Measurements from ENCODE around the gene GLB1L.
"Not testable (repeated sequence)": the region's sequence is repeated elsewhere in the genome, so short reads cannot be mapped to it uniquely, and the experiment has no call there.

Gene GLB1L

GRCh38 chr2:219266232-219266631 is 21.0 kb upstream of the GLB1L start:
- H3K27me3 ChIP-seq (replicated peaks; ENCODE audit: control insufficient read depth, insufficient read depth, low read length): no peaks in the 10 kb centered on the region
- no peak overlapping the region for H3K4me3 ChIP-seq (replicated peaks; ENCODE audit: low read depth, low read length)
- no peaks in the 10 kb centered on the region for H3K36me3 ChIP-seq (ENCODE audit: control insufficient read depth, insufficient read depth, low read length)
- DNase-seq (ENCODE audit: extremely low read depth, insufficient read length): no peak
- no peak for TF ChIP-seq CTCF (IDR thresholded peaks at IDR 0.05; ENCODE audit: insufficient read depth, low read length, poor library complexity, severe bottlenecking)

- H3K4me3 ChIP-seq (replicated peaks; ENCODE audit: low read depth, low read length): no peak overlapping the region
- TF ChIP-seq CTCF (IDR thresholded peaks at IDR 0.05; ENCODE audit: insufficient read depth, low read length, poor library complexity, severe bottlenecking): no peak
- H3K27me3 ChIP-seq (replicated peaks; ENCODE audit: control insufficient read depth, insufficient read depth, low read length): no peaks in the 10 kb centered on the region
- DNase-seq (ENCODE audit: extremely low read depth, insufficient read length): no peak
- no peaks in the 10 kb centered on the region for H3K36me3 ChIP-seq (ENCODE audit: control insufficient read depth, insufficient read depth, low read length)
Observed at GRCh38 chr2:219261024-219261855, 16.0 kb upstream of the GLB1L start.

GRCh38 chr2:219258942-219259341 is 13.7 kb upstream of the GLB1L start:
- H3K4me3 ChIP-seq (replicated peaks; ENCODE audit: low read depth, low read length); H3K27me3 ChIP-seq (replicated peaks; ENCODE audit: control insufficient read depth, insufficient read depth, low read length); DNase-seq (ENCODE audit: extremely low read depth, insufficient read length); H3K36me3 ChIP-seq (ENCODE audit: control insufficient read depth, insufficient read depth, low read length): not testable (repeated sequence)

GRCh38 chr2:219254590-219255201 is 9.5 kb upstream of the GLB1L start:
- no peak for TF ChIP-seq CTCF (IDR thresholded peaks at IDR 0.05; ENCODE audit: insufficient read depth, low read length, poor library complexity, severe bottlenecking)
- Histone ChIP-seq H3K36me3 (ENCODE audit: control insufficient read depth, insufficient read depth, low read length) (peaks cover 12% of the 10 kb centered on the region), H3K4me3 (replicated peaks; ENCODE audit: low read depth, low read length) (peak overlapping the region; percentile 92), H3K27me3 (replicated peaks; ENCODE audit: control insufficient read depth, insufficient read depth, low read length) (no peaks in the 10 kb centered on the region)
- DNase-seq (ENCODE audit: extremely low read depth, insufficient read length): peak; percentile 60

GRCh38 chr2:219253753-219254589 is 8.7 kb upstream of the GLB1L start, which contains the start of gene TUBA4A:
TSS of gene TUBA4A (minus strand) at chr2:219253918. CDS start at chr2:219253858, 60 bp downstream.
- Histone ChIP-seq H3K36me3 (ENCODE audit: control insufficient read depth, insufficient read depth, low read length) (peaks cover 12% of the 10 kb centered on the region), H3K4me3 (replicated peaks; ENCODE audit: low read depth, low read length) (peak within 1 kb of the TSS; percentile 92), H3K27me3 (replicated peaks; ENCODE audit: control insufficient read depth, insufficient read depth, low read length) (no peaks in the 10 kb centered on the region)
- peak; percentile 91 for DNase-seq (ENCODE audit: extremely low read depth, insufficient read length)
- no peak for TF ChIP-seq CTCF (IDR thresholded peaks at IDR 0.05; ENCODE audit: insufficient read depth, low read length, poor library complexity, severe bottlenecking)
